HG03558 (cell line): Measurements from ENCODE around the gene SNAP47.
A peak's percentile ranks its signal among the peaks of the same experiment; 100 is the strongest.

Experiments
- ATAC-seq: cut with Tn5 transposase; IDR thresholded peaks from one replicate; pipeline ENCODE4 v1.9.1; 2021; ENCODE audit warnings: moderate number of reproducible peaks; ENCODE audit not compliant: unreplicated experiment; ENCODE audit errors: extremely low read depth

Gene SNAP47

DNA sequence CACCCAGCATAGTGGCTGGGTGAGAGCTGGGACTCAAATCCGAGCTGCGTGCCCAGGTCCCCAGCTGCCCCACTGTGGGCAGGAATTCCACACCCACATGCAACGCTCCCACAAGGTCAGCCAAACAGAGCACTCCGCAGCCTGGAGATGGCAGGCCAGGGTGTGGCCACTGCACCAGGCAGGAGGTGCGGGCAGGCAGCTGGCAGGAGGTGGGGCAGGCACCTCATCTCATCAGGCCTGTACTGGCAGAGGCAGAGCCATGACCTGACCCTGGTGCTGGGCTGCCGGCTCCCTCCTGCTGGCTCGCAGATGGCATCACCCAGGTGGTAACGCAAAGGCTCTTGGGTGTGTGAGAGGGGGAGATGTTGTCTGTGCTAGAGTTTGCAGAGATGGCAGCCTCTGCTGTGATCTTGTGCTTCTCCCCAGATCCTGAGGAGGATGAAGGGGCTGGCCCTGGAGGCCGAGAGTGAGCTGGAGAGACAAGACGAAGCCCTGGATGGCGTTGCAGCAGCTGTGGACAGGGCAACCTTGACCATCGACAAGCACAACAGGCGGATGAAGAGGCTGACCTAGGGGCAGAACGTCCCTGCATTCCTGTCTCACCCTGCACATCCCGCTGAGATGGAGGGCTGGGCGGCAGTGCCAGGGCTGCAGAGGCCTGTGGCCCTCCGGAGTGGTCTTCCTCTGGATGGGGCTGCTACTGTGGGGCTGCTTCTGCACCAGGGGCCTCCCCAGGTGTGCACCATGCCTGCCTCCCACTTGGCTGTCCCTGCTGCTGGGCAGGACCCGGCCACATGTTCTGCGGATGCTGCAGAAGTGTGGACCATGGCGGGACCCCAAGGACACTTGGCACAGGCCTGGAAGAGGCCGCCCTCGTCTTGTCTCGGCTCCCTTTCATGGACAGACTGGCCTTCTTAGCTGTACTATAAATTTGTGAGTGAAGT is 45.1 kb downstream of the SNAP47 start:
- no peak for ATAC-seq

DNA sequence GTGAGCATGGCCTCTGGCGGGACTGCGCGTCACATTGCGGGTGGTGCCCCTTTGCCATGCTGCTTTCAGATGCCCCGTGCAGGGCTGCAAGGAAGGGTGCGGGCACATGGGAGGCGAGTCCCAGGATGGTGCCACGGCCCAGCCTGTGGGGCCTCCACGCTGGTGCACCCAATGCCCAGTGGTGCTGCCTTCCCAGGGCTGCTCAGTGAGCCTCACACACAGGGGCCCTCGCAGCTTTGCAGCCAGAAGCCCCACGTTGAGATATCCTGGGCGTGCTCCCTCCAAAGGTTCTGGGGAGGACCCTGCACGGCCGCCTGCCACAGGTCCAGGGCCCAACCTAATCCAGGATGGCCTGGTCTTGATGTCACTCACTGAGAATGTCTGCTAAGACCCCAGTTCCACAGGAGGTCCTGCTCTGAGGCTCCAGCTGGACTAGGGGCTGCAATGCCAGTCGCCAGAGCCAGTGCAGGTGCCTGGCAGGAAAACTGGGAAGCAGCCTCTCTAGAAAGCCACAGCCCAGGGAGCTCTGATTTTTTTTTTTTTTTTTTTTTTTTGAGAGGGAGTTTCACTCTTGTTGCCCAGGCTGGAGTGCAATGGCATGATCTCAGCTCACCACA is 46.2 kb downstream of the SNAP47 start:
- no peak for ATAC-seq

DNA sequence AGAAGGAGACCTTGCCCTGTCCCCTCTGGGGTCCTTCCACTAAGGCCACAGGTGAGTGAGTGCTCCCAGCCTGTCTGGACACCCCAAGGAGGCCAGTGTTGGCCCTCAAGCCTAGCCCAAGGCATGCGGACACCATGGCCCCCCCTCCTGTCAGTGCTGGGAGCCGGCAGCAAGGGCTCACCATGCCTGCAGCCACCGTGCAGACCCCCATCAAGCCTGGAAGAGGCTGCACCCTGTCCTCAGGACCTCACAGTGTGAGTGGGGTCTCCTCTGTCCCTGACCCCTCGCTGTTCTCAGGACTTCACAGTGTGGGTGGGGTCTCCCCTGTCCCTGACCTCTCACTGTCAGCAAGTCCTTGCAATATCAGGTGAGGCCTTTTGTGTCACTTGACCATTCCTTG is 47.0 kb downstream of the SNAP47 start:
- no peak for ATAC-seq

DNA sequence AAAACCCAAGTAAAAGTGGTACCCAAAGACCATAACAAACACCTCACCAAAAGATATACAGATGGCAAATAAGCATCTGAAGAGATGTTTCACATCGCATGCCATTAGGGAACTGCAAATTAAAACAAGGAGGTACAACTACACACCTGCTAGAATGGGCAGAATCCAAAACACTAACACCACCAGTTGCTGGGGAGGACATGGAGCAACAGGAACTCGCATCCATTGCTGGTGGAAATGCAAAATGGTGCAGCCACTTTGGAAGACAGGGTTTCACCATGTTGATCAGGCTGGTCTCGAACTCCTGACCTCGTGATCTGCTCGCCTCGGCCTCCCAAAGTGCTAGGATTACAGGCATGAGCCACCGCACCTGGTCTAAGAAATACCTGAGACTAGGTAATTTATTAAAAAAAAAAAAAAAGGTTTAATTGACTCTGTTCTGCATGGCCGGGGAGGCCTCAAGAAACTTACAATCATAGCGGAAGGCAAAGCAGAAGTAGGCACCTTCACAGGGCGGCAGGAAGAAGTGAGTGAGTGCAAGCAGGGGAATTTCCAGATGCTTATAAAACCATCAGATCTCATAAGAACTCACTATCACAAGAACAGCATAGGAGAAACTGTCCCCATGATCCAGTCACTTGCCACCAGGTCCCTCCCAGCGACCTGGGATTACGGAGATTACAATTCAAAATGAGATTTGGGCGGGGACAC is 50.0 kb downstream of the SNAP47 start:
- ATAC-seq: no peak

DNA sequence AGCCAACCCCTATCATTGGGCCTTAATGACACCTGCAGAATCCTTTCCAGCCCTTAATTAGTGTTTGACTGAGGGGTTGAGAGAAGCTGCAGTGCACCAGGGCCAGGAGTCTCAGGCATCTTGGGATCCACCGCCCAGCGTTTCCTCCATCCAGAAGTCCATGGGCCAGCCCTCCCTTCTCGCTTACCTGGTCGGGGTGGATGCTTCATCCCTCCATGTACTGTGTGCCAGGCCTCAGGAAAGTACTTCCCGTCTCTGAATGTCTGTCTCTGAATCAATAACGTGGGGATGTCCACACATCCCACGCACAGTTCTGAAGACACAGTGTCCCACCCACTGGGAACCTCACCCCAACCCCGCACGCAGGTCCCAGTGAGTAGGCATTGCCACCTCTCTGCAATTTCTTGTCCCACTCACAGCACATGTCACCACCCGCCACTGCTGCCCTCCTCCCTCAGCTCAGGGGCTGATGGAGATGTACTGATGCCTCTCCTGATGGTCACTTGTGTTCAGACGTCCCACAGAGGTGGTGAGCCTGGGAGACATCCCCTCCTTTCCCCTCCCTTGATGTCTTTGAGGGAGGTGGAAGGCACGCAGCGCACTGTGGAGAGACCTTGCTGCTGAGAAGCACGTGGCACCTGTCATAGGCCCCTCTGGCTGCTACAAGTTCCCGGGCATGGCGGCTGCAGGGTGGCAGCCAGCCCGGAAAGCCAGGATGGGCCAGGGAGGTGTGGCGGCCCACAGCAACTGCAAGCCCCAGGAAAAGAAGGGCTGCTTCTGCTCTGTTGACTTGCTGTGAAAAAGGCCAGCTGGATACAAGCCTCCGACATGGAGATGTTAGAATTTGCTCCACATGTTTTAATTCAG is 50.8 kb downstream of the SNAP47 start:
- ATAC-seq: no peak

DNA sequence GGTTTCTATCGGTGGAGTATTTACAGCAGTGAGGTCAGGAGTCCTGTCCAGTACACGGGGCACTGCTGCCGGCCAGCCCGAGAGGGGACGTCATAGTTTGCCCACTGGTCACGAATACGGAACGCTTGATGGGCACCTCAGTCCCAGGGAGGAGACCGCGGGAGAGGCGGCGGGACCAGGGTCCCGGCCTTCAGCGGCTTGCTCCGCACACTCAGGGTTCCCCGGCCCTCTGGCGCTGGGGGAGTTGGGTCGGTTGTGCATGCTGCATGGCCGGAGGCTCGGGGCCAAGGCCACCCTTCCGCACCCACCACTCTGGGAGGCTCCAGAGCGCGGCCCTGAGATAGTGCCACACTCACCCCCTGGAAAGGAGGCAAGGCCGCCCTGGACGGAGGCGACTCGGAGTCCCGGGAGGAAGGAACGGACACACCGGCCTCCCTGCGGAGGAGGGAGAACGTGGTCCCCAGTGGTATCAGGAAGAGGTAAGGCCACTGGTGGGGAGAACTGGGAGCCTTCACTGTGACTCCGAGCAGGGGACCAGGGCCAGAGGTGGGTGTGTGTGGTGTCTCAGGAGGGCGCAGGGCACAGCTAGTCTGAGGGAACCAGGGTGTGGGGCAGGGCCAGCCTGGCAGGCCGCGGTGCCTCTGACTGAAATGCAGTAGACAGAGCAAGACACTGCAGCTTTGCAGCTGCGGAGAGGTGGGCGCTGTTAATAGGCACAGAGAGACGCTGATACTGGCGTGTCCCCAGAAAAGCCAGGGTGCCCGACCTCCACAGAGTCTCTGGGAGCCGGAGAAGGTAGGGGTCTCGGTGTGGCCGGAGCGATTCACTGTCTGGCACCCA is 51.7 kb downstream of the SNAP47 start:
- no peak for ATAC-seq

DNA sequence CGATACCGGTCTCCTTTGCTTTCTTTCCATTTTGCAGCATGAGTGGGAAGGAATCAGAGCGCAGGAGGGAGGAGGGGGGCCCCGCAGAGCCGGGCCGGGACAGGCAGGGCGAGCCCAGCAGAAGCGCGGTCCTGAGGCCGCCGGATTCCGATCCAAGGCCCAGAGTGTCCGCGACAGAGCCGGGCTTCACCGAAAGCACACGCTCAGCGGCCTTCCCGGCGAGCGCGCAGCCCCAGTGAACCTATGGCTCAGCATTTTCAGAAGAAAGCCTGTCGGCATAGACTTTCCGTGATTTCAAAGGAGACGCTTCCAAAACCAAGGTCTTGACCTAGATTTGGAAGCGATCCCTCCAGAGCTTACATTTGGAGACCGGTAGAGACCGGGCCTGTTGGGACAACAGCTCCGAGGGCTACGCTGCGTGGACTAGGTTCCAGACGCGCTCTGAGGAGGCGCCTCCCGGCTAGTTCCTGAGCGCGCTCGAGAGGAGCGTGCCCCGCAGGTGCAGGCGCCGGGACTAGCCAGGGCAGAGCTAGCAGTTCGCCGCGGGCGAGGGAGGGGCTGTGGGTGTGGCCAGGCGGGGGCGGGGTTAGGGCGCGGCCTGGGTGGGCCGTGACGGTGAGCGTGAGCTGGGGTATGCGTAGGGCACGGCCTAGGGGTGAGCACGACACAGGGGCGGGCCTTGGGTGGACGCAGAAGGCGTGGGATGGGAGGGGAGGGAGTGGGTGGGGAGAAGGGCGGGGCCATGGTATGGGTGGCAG is 52.5 kb downstream of the SNAP47 start:
- ATAC-seq: peak; percentile 94

DNA sequence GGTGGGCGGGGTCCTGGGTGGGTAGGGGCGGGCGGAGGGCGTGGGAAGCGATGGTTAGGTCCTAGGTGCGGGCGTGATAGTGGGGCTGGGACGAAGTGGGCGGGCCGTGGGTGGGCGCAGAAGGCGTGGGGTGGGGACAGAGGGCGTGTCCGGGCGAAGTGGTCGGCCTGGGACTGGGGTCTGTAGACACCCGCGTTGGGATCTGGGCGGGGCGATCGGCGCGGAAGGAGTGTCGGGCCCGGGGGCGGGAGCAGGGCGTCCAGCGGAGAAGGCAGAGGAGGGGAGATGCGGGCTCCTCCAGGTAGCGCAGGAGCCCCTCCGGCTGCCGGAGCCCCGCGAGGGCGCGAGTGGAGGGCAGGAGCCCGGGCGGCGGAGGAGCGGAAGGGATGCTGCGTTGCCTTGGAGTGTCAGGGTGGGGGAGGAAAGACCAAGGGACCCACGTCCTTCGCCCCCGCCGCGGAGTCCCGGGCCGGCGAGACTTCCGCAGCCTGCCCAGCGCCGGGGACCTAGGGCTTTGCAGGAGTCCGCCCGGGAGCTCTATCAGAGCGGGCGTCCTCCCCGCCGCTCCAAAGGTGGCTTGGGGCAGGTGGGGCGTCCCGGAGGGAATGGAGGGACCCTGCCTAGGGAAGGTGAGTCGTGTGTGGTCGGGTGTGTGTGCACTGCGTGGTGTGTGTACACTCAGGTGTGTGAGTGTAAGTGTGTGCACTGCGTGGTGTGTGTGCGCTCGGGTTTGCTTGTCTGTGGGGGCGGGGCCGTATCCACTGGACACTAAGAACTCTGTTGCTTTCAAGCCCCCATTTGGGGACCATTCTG is 53.2 kb downstream of the SNAP47 start:
- peak; percentile 12 for ATAC-seq

DNA sequence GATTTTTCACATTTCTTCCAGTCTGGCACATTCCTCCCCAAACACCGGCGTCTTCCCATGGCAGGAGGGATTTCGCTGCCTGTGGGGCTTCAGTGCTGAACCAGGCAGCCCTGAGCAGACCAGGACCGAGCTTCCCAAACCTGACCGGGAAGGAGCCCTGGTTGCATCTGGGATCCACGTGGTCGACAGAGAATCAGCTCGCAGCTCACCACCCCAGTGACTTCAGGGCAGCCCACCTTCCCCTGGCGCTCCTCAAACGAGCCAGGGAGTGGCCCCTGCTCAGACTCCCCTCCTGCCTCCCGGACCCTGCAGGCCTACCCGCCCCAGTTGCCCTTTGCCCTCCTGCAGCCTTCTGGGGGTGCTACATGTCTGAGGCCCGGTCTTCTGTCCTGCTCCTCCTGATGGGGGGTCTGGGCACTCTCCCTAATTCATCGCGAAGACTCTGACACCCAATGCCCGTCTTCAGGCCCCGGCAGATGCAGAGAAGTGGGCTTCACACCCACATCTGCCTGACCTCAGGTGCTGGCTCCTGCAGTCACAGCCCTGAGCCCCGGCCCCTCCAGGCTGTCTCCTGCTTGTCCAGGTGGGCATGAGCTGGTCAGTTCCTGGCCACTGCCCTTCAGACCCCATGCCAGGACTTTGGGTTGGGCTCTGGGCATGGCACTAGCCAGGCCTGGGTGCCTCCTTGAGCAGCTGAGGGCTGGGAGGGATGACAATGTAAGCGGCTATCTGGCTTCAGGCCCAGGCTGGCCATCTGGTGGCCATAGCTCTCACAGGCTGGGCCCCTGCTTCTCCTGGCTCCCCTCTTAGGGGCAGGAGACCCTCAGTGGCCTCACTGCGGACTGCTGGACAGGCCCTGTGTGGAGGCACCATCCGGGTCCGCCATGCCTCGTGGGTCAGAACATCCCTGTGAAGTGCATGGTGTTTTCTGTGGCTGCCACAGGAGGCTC is 54.1 kb downstream of the SNAP47 start:
- ATAC-seq: no peak

DNA sequence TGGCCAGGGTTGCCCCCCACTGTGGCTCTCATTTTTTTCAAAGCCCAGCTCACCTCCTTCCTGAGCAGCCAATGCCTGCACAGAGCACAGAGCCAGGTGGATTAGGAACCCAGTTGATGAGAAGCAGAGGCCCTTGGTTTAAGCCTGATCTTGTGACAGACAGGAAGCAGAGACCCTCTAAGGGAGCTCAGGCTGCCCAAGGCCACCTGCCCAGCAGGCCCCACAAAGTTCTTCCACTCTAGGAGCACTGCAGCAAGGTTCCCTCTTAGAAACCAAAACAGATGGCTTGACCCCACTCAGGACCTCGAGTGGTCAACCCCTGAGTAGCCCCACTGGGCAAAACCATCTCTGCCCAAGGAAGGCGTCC is 54.8 kb downstream of the SNAP47 start:
- ATAC-seq: no peak

DNA sequence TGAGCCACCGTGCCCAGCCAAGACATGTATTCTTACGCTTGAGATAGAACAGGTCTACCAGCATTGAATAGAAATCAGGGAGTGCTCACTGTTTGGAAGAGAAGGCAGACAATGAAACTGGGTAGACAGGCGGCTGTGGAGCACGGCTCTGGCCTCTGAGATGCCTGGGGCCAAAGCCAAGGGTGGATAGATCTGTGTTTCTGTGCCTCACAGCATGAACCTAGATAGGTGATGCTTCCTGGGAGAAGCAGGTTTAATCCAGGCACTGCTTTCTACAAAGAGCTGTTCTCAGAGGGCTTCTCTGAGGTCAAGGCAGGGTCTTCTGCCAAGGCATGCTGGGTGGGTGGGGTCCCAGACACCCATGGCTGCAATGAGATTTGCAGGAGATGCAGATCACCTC is 55.6 kb downstream of the SNAP47 start:
- no peak for ATAC-seq

DNA sequence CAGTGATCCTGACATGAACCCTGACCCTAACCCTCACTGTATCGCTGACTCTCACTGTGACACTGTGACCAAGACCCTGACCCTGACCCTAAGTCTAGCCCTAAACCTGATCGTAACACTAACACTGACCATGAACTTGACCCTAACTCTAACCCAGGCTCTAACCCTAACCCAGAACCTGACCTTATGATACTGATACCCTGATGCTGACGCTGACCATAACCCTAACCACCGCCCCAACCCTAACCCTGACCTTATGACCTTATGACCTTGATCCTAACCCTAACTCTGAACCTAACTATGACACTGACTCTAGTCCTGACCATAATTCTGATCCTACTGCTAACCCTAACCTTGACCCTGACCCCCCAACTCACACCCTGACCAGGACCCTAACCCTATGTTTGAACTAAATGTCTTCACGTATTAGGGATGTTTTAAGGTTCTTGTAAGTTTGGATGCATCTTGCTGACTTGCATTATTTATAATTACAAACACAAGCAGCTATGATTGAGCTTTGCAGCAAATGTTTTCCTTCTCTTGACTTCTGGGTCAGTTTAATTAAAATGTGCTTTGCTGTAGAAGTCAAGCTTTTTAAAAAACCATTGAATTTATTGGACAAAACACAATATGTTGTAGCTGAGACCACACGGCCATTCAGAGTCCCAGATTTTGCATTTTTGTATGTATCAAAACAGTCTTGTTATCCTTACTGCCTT is 56.3 kb downstream of the SNAP47 start:
- ATAC-seq: no peak

DNA sequence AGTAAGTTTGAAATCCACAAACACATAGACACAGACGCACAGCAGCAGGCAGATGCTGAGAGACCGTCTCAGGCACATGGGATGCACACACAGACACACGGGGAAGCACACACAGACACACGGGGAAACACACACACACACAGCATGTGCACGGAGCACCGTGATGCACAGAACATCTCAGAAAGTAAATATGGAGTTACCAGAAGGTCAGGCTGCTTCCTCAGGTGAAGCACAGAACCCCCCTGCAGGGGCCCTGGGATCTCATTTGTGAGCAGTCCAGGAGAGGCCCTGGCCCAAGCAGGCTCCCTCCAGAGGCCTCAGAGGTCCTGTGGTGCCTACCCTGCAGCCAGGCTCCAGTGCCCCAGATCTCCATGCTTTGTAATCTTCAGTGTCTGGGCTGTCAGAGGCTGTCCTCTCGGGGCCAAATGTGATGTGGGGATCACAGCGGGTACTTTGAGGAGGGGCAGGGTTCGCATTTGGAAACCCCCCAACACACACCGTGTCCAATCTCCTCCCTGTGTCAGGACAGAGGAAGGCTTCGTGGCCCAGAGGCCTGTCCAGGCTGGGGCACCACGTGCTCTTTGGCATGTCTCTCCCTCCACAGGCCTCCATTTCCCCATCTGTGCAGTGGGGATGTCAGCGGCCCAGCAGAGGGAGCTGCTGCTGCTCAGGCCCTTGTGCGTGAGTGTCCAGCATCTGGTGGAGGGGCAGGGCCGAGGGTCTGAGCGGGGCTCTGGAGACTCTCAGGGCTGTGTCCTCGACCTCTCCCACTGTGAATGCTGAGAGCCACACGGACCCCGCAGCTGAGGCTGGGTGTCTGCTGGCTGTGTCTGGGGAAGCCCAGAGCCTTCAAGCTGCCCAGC is 57.2 kb downstream of the SNAP47 start:
- no peak for ATAC-seq

DNA sequence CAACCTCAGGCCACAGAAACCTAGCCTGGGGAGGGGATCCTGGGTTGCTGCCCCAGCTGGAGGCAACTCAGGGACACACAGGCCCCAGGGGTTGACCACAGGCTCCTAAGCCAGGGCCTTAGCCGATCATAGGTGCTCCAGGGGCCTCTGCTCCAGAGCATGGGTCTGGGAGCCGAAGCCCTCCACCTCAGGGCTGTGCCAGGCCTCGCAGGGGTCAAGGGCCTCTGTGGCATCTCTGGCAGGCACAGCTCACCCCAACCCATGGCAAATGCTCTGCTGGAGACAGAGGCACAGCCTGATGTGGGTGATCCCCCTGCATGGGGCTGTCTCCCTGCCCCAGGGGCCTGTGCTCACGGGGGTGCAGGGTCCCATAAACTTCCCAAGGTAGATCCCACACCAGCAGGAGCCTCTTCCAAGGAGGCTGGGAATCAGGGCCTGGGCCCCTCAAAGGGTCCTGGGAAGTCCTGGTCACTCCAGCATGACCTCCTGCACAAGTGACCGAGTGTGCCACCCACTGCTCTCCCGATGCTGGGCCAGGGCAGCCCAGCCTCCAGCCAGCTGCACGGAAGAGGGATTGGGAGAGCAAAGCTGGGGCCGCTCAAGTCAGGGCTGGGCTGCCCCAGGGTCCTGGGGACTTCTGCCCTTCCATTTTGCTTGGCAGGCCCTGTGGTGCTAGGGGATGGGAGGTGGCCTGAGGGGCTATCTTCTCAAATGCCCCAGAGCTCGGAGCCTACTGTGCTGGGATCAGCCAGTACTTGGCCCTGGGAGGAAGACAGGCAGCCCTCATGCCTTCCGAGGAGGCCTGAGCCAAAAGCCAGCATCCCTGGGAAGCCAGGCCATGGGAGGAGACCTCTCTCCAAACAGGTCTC is 58.1 kb downstream of the SNAP47 start:
- ATAC-seq: no peak
